Upper lobe of right lung (tissue), 1 donor: ENCODE data around the gene GNAZ. TPM values are rescaled to one million over a fixed set of nuclear protein-coding genes. Genes with fewer than 3 reads are reported as not detected.
A peak's percentile ranks its signal among the peaks of the same experiment; 100 is the strongest.
"Not testable (repeated sequence)": the region's sequence is repeated elsewhere in the genome, so short reads cannot be mapped to it uniquely, and the experiment has no call there.

Experiments
- ATAC-seq: fragments of 200-7000 bp; cut with Tn5 transposase; one replicate; pipeline ENCODE4 v1.9.1; 2020; ENCODE audit warnings: mild to moderate bottlenecking, moderate library complexity
- DNase-seq: peaks from one replicate; pipeline ENCODE4 v3.0.0-alpha.2; 2020
- H3K27ac ChIP-seq: fragments of 200-600 bp; one replicate; pipeline ENCODE4 v1.8.0; 2022
- H3K27me3 ChIP-seq: fragments of 200-600 bp; one replicate; pipeline ENCODE4 v1.8.0; 2022; ENCODE audit warnings: mild to moderate bottlenecking
- H3K36me3 ChIP-seq: fragments of 200-600 bp; one replicate; pipeline ENCODE4 v1.8.0; 2022
- H3K4me1 ChIP-seq: fragments of 200-600 bp; one replicate; pipeline ENCODE4 v1.8.0; 2022
- H3K4me3 ChIP-seq: fragments of 200-600 bp; one replicate; pipeline ENCODE4 v1.8.0; 2022; ENCODE audit warnings: mild to moderate bottlenecking
- H3K9me3 ChIP-seq: fragments of 200-600 bp; one replicate; pipeline ENCODE4 v1.8.0; 2022
- CTCF ChIP-seq: fragments of 200-600 bp; IDR thresholded peaks from one replicate; pipeline ENCODE4 v1.8.0; 2022; ENCODE audit warnings: antibody characterized with exemption
- intact Hi-C: fragments of 100-400 bp; cut with DNase I; formaldehyde crosslinking; loops from one replicate; pipeline ENCODE4 v1.11.0; 2022
- total RNA-seq: library from RNA; stranded (reverse); fragmentation: NEBNext Ultra II Directional; extraction: Animal tissue kit (Norgen Biotek cat#: 25700); gene quantifications from one replicate; pipeline ENCODE4 v1.2.1, GENCODE V29; 2021
- donor health status: DM: no; HTN: yes; CAD: no; lungs with severe emphysema.

The GNAZ gene
- total RNA-seq, 1 donor from 2014 or later = 3.0 TPM

DNA sequence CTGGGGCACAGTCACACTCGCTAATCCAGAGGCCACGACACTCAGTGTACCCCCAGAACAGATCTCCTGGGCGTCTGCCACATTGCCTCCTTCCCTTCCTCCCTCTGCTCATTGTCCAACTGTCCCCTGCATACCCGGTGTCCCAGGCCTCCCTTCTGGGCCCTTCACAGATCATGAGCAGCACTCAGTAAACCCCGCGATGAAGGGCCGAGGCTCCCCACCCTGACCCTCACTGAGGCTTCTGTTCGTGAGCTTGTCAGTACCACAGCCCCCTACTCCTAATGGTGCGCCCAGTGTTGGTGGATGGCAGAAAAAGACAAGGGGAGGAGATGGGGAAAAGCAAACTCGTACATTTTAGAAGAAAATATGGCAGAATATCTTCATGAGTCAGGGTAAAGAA lies 58.8 kb downstream of the GNAZ start:
- H3K36me3 ChIP-seq = no peaks in the 10 kb centered on the region
- H3K4me1 ChIP-seq = no peaks in the 10 kb centered on the region
- no peak overlapping the region for H3K4me3 ChIP-seq
- no peak overlapping the region for H3K27ac ChIP-seq
- no peaks in the 10 kb centered on the region for H3K27me3 ChIP-seq
- H3K9me3 ChIP-seq = no peaks in the 10 kb centered on the region
- TF ChIP-seq CTCF = no peak
- ATAC-seq (no peak), DNase-seq (no peak)
- intact Hi-C loops = loop anchor here (5.0 kb wide), 1 partner anchor 172 kb away; no protein-coding TSS in a partner anchor

DNA sequence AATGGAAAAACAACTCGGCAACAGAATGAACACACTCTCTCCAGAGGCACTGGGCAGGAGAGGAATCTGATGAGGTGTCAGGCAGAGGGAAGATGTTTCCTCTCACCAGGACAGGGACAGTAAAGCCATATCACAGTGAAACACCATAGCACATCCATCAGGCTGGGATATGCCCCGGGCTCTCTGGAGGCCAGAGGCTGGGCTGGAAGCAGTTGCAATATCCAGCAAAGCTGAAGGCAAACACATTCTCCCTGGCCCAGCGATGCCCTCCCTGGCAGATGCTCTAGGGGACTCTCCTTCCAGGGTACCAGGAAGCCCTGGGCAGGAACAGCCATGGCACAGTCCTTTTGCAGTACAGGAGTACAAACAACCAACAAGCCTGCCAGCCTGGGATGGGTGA lies 60.4 kb downstream of the GNAZ start:
- H3K4me3 ChIP-seq = no peak overlapping the region
- ATAC-seq (no peak), DNase-seq (no peak)
- intact Hi-C loops = no loop called here
- TF ChIP-seq CTCF = no peak
- no peaks in the 10 kb centered on the region for H3K4me1 ChIP-seq
- H3K27me3 ChIP-seq = no peaks in the 10 kb centered on the region
- no peak overlapping the region for H3K27ac ChIP-seq
- H3K36me3 ChIP-seq = no peaks in the 10 kb centered on the region
- H3K9me3 ChIP-seq = no peaks in the 10 kb centered on the region

DNA sequence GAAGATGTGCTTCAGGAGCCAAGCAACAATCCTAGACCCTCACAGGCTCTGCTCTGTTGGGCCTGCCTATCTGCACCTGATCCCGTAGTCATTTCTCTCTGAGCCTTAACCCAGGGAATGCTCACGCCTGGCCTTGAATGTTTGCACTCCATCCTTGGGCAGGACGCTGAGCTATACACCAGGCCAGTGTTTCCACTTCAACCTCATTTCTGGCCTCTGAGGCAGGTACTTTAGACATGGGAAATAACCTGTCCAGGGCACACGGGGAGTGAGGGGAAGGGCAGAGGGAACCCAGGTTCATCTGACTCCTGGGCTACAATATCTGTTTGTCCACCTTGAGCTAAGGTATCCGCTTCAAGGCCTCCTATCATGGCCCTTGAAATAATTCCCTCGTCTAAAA lies 61.6 kb downstream of the GNAZ start:
- intact Hi-C loops = no loop called here
- TF ChIP-seq CTCF = no peak
- H3K9me3 ChIP-seq = no peaks in the 10 kb centered on the region
- ATAC-seq (peak; percentile 28), DNase-seq (no peak)
- no peaks in the 10 kb centered on the region for H3K27me3 ChIP-seq
- no peaks in the 10 kb centered on the region for H3K36me3 ChIP-seq
- no peak overlapping the region for H3K4me3 ChIP-seq
- H3K27ac ChIP-seq = no peak overlapping the region
- H3K4me1 ChIP-seq = no peaks in the 10 kb centered on the region

- DNase-seq (no peak), ATAC-seq (no peak)
- H3K27ac ChIP-seq = no peak overlapping the region
- H3K9me3 ChIP-seq = no peaks in the 10 kb centered on the region
- intact Hi-C loops = no loop called here
- H3K27me3 ChIP-seq = no peaks in the 10 kb centered on the region
- no peak for TF ChIP-seq CTCF
- H3K4me3 ChIP-seq = no peak overlapping the region
- no peaks in the 10 kb centered on the region for H3K4me1 ChIP-seq
- H3K36me3 ChIP-seq = no peaks in the 10 kb centered on the region
Measured at GRCh38 chr22:23132376-23133091, 62.2 kb downstream of the GNAZ start.

GRCh38 chr22:23133922-23134321 lies 63.6 kb downstream of the GNAZ start:
- Histone ChIP-seq H3K36me3 (no peaks in the 10 kb centered on the region), H3K27me3 (no peaks in the 10 kb centered on the region), H3K27ac (no peak overlapping the region), H3K4me3 (no peak overlapping the region), H3K9me3 (no peaks in the 10 kb centered on the region), H3K4me1 (no peaks in the 10 kb centered on the region)
- DNase-seq = no peak
- intact Hi-C loops = no loop called here
- TF ChIP-seq CTCF = no peak
- no peak for ATAC-seq

DNA sequence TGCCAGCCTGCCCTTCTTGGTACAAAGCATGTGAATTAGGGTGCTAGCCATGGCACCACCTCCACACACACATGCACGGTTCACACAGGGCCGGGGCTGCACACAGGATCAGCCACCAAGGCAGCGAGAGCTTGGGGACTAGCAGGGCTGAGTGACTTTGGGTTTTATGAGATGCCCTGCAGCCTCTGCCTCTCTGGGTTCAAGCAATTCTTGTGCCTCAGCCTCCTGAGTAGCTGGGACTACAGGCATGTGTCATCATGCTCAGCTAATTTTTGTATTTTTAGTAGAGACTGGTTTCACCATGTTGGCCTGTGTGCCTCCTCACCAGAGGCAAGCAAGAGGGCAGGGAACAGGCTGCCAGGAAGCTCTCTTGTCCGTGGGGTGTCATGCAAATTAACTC lies 66.7 kb downstream of the GNAZ start:
- H3K36me3 ChIP-seq, H3K9me3 ChIP-seq, H3K4me3 ChIP-seq, H3K27me3 ChIP-seq, H3K4me1 ChIP-seq, intact Hi-C loops, DNase-seq, ATAC-seq: not testable (repeated sequence)
- H3K27ac ChIP-seq = peak overlapping the region; percentile 24
